Measurements from ENCODE around the gene IRX3.
A peak's percentile ranks its signal among the peaks of the same experiment; 100 is the strongest.

IRX3 gene

DNA sequence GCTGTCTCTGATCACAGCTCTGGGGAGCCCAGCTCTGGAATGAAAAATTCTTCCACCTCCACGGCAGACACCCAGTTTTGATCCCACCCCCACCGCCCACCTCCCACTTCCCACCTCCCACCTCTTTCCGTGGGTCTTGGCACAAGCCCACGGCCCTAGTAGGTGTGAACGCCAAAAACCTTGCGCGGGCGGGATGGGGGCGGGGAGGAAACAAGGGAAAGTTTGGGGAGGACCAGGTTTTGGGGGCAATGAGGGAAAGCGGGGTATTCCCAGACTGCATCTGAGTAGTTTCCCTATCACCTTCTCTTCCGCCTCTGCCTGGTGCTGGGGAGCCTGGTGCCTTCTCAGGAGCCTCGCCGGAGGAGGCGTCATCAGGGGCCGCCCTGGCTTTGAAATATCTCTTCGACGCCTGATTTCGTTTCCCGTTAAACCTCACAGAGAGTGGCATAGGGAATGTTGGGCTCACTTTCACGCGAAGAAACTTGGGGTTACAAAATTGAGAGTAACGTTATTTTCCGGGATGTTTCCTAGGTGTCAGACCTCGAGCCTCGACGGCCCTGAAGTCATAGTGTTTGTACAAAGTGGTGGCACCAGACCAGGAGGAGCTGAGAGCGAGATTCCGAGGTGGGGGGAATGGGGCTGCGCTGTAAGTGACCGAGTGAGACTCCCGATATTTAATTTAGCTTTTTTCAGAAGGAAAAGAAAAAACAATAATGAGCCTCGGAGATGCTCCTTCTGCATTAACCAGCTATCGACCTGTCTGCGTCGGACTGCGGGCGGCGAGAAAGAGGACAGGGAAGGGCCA is 1.6 kb upstream of the IRX3 start:
- DNase-seq (ENCODE audit: low read depth in 2 of 2): no peak
- TF ChIP-seq, protein P1, sequence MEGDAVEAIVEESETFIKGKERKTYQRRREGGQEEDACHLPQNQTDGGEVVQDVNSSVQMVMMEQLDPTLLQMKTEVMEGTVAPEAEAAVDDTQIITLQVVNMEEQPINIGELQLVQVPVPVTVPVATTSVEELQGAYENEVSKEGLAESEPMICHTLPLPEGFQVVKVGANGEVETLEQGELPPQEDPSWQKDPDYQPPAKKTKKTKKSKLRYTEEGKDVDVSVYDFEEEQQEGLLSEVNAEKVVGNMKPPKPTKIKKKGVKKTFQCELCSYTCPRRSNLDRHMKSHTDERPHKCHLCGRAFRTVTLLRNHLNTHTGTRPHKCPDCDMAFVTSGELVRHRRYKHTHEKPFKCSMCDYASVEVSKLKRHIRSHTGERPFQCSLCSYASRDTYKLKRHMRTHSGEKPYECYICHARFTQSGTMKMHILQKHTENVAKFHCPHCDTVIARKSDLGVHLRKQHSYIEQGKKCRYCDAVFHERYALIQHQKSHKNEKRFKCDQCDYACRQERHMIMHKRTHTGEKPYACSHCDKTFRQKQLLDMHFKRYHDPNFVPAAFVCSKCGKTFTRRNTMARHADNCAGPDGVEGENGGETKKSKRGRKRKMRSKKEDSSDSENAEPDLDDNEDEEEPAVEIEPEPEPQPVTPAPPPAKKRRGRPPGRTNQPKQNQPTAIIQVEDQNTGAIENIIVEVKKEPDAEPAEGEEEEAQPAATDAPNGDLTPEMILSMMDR (IDR thresholded peaks at IDR 0.05; ENCODE audit: low read depth, low read length): no peak
- H3K4me3 ChIP-seq (replicated peaks in 1 of 2; ENCODE audit: low read depth in 2 of 2, low read length in 2 of 2): peak overlapping the region in 1 of 2 donors; percentile 79

DNA sequence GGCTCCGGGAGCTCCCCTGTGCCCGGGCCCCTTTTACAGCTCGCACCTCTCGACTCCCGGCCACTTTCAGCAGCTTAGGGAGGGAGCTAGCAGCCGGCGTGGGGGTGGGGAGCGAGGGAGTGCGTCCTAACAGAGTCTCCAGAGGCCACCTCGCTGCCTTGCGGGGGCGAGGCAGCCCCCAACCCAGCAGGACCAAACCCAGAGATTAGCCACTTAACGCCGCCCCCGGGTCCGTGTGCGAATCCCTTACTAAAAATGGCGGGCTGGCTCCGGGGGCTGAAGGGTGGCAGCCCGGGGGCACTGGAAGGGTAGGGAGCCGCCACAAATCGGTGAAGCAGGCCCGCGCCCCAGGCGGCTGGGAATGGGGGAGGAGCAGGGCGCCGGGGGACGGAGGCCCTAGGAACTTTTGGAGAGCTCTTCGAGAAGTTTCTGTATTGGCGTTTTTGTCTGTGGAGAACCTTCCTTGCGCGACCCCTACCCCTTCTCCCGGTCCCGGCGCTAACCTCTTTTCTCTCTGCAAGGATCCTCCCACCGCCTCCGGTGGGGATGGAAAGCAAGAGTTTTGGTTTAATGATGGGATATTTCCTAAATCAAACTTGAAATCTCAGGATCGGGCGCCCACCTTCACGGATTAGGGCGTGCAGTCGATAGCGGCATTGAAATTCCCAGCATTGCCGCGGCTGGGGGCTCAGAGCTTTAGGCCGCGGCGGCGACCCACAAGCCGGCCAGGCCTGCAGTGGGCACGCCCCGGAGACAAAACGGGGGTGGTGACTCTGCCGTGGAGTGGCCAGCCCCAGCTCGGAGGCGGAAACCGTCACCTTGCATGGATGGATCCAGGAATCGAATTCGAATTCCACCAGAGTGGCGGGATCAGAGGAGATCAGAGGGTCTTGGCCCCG is 793 bp upstream of the IRX3 start:
- peak in 1 of 2 donors; percentile 9 for DNase-seq (ENCODE audit: low read depth in 2 of 2)
- H3K4me3 ChIP-seq (replicated peaks in 1 of 2; ENCODE audit: low read depth in 2 of 2, low read length in 2 of 2): peak overlapping the region; percentile 62 to 79

DNA sequence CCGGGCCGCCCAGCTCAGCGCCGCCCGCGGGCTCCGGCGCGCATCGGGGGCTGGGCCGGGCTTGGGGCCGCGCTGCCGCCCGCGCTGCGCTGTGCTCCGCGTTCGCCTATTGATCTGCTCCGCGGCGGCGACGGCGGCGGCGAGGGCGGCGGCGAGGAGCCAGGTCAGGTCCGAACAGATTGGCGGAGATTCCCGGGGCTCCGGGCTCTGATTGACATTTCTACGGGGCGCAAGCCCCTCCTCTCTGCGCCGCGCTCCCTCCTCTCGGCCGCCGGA is 559 bp downstream of the IRX3 start:
- TF ChIP-seq, protein P1 (IDR thresholded peaks at IDR 0.05; ENCODE audit: low read depth, low read length): no peak
- no peak for DNase-seq (ENCODE audit: low read depth in 2 of 2)
- peak overlapping the region; percentile 65 to 79 for H3K4me3 ChIP-seq (replicated peaks in 1 of 2; ENCODE audit: low read depth in 2 of 2, low read length in 2 of 2)

More for the DNA sequence above, 793 bp upstream of the IRX3 start:
- TF ChIP-seq, protein P1 (IDR thresholded peaks at IDR 0.05; ENCODE audit: low read depth, low read length): no peak

DNA sequence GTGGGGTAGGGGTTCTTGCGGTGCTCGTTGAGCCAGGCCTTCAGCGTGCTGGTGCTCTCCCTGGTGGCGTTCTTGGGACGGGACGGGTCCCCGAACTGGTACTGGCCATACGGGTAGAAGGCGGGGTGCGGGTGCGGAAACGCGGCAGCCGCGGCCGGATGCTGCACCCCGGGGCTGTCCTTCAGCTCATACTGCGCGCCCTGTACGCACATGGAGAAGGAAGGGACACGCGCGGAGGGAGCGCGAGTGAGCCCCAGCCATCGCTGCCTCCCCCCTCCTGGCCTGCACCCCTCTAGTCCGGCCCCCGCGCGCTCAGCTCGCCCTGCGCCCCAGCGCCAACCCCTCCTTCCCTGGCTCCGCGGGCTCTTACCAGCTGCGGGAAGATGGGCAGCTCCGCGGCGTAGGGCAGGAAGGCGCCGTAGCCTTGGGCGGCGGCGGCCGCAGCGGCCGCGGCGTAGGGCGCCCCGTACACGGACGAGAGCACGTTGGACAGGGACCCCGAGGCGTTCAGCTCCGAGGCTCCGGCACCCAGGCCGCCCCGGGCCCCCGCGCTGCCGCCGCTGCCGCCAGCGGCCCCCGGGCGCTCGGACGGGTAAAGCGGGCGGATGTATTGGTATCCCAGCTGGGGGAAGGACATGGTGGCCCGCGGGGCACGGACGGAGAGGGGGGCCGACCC is 1.0 kb downstream of the IRX3 start:
- peak; percentile 49 to 70 for DNase-seq (ENCODE audit: low read depth in 2 of 2)
- H3K4me3 ChIP-seq (replicated peaks in 1 of 2; ENCODE audit: low read depth in 2 of 2, low read length in 2 of 2): peak overlapping the region; percentile 65 to 79
- TF ChIP-seq, protein P1 (IDR thresholded peaks at IDR 0.05; ENCODE audit: low read depth, low read length): no peak

DNA sequence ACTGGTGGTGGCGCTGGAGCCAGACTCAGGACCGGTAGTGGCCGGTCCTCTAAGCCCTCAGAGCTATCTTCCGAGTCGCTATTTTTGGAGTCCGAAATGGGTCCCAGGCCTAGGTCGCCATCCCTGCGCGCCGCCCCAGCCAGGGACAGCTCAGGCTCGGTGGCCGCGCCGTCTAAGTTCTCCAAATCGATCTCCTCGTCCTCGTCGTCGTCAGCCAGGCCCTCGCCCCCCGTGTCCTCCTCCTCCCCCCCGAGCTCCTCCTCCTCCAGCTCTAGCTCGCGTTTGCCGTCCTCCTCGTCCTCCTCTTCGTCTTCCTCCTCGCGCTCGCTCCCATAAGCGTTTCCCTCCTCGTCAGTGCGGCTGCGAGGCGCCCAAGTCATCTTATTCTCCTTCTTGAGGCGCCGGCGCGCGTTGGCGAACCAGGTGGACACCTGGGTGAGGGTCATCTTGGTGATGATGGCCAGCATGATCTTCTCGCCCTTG is 1.6 kb downstream of the IRX3 start:
- TF ChIP-seq, protein P1 (IDR thresholded peaks at IDR 0.05; ENCODE audit: low read depth, low read length): no peak
- DNase-seq (ENCODE audit: low read depth in 2 of 2): peak; percentile 14 to 55
- H3K4me3 ChIP-seq (replicated peaks in 1 of 2; ENCODE audit: low read depth in 2 of 2, low read length in 2 of 2): peak overlapping the region; percentile 65 to 79

DNA sequence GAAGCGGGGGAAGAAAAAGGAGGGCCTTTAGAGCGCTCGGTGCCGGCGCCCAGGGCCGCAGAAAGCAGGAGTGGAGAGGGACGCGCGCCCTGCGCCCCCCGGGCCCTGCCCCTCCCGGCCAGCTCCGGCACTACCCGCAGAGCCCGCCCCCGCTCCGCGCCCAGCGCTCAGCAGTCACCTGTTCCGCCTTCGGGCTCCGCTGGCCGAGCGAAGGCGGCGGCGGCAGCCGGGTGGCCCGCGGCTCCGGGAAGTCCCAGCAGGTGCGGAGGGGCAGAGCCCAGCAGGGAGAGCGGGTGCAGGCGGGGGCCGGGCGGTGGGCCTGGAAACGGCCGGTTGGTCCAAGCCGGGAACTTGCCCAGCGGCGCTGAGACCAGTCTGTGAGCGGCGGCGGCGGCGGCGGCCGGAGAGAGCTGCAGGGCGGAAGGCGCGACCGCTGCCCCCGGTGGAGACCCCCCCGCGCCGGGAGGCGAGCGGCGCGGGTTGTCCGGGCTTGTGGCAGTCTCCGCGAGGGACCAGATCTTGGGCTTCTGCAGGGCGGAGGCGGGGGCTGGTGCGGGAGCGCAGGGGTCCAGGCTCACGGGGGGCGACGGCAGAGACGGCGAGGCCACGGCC is 2.2 kb downstream of the IRX3 start:
- TF ChIP-seq, protein P1 (IDR thresholded peaks at IDR 0.05; ENCODE audit: low read depth, low read length): no peak
- H3K4me3 ChIP-seq (replicated peaks in 1 of 2; ENCODE audit: low read depth in 2 of 2, low read length in 2 of 2): peak overlapping the region; percentile 65 to 79
- DNase-seq (ENCODE audit: low read depth in 2 of 2): no peak

Measured in cardiac fibroblast (primary cell).